Keratinocyte (primary cell): ENCODE data around the gene TAS2R13.

Experiments used
- CTCF ChIP-seq, 3 experiments: IDR thresholded peaks in 1 of 3; conservative IDR thresholded peaks in 1 of 3; optimal IDR thresholded peaks in 1 of 3; 2 replicates in 2 of 3; 3 replicates in 1 of 3; pipeline versions ENCODE3 to v1.5.1; 2011; ENCODE audit warnings: low read length in 3 of 3, mild to moderate bottlenecking in 3 of 3, moderate library complexity in 2 of 3, control low read depth in 1 of 3, inconsistent platforms in 1 of 3; ENCODE audit not compliant: insufficient read depth in 2 of 3; ENCODE audit errors: extremely low read depth in 1 of 3
- EZH2 ChIP-seq: IDR thresholded peaks from one replicate; pipeline ENCODE4 v1.6.1; 2012; ENCODE audit warnings: inconsistent platforms, mild to moderate bottlenecking, low read length, moderate library complexity

GRCh38 chr12:10941916-10942607 lies 32.7 kb upstream of the TAS2R13 start:
- TF ChIP-seq CTCF (optimal IDR thresholded peaks at IDR 0.05 in 1 of 3, IDR thresholded peaks at IDR 0.05 in 1 of 3, conservative IDR thresholded peaks at IDR 0.05 in 1 of 3; ENCODE audit: extremely low read depth in 1 of 3, insufficient read depth in 2 of 3, low read length in 3 of 3) (no peak), EZH2 (no peak)
